Measurements from ENCODE around the gene ITPR2.
A peak's percentile ranks its signal among the peaks of the same experiment; 100 is the strongest.

The ITPR2 gene

GRCh38 chr12:26806556-26806955 lies 26.4 kb downstream of the ITPR2 start:
- Histone ChIP-seq H3K9me3 (replicated peaks in 1 of 11) (peaks cover 0 to 5% (median 0%) of the 10 kb centered on the region in 11 experiments; a peak in 3 of 22 replicates), H3K27me3 (no peaks in the 10 kb centered on the region), H3K9ac (no peak overlapping the region), H3K4me2 (no peak overlapping the region), H3K27ac (no peak overlapping the region), H3K36me3 (peaks cover 0 to 8% (median 0%) of the 10 kb centered on the region in 11 experiments; a peak in 3 of 22 replicates), H4K20me1 (peaks cover 0 to 65% (median 0%) of the 10 kb centered on the region in 11 experiments; a peak in 3 of 22 replicates), H3K4me3 (no peak overlapping the region), H3K4me1 (peaks cover 0 to 43% (median 7%) of the 10 kb centered on the region in 10 experiments; a peak in 11 of 20 replicates)
- no peak for TF ChIP-seq Cebpa-rat (IDR thresholded peaks at IDR 0.05)

GRCh38 chr12:26805401-26805971 lies 27.5 kb downstream of the ITPR2 start:
- Histone ChIP-seq H3K9ac (no peak overlapping the region), H4K20me1 (peaks cover 0 to 65% (median 0%) of the 10 kb centered on the region in 11 experiments; a peak in 3 of 22 replicates), H3K4me1 (peaks cover 0 to 36% (median 7%) of the 10 kb centered on the region in 10 experiments; a peak in 11 of 20 replicates), H3K27ac (no peak overlapping the region), H3K36me3 (peaks cover 0 to 17% (median 0%) of the 10 kb centered on the region in 11 experiments; a peak in 7 of 22 replicates), H3K4me3 (no peak overlapping the region), H3K27me3 (no peaks in the 10 kb centered on the region), H3K4me2 (no peak overlapping the region), H3K9me3 (replicated peaks in 1 of 11) (peaks cover 0 to 6% (median 0%) of the 10 kb centered on the region in 11 experiments; a peak in 1 of 22 replicates)
- TF ChIP-seq Cebpa-rat (IDR thresholded peaks at IDR 0.05) = no peak

- H4K20me1 ChIP-seq = peaks cover 0 to 56% (median 0%) of the 10 kb centered on the region in 11 experiments; a peak in 4 of 22 replicates
- no peak overlapping the region for H3K27ac ChIP-seq
- peaks cover 0 to 35% (median under 1%) of the 10 kb centered on the region in 10 experiments; a peak in 8 of 20 replicates for H3K4me1 ChIP-seq
- TF ChIP-seq Cebpa-rat (IDR thresholded peaks at IDR 0.05) = no peak
- 0 out of 22 replicates have a peak overlapping the region, but pooled peaks of 1 of the 11 experiments have one; percentile 16 for H3K9ac ChIP-seq
- H3K4me3 ChIP-seq = no peak overlapping the region
- H3K4me2 ChIP-seq = peak overlapping the region in 4 of 11 experiments; percentile 5 to 74 (median 41); a peak in 5 of 22 replicates
- no peaks in the 10 kb centered on the region for H3K27me3 ChIP-seq
- peaks cover 0 to 19% (median 0%) of the 10 kb centered on the region in 11 experiments; a peak in 7 of 22 replicates for H3K36me3 ChIP-seq
- peaks cover 0 to 6% (median 0%) of the 10 kb centered on the region in 11 experiments; a peak in 1 of 22 replicates for H3K9me3 ChIP-seq (replicated peaks in 1 of 11)
These were observed 29.4 kb downstream of the ITPR2 start for GRCh38 chr12:26803552-26803951.

GRCh38 chr12:26801486-26801885 lies 31.5 kb downstream of the ITPR2 start:
- H4K20me1 ChIP-seq = peaks cover 0 to 46% (median 0%) of the 10 kb centered on the region in 11 experiments; a peak in 3 of 22 replicates
- no peak overlapping the region for H3K4me3 ChIP-seq
- H3K4me2 ChIP-seq = no peak overlapping the region
- peaks cover 0 to 6% (median 0%) of the 10 kb centered on the region in 11 experiments; a peak in 1 of 22 replicates for H3K9me3 ChIP-seq (replicated peaks in 1 of 11)
- no peak overlapping the region for H3K27ac ChIP-seq
- H3K9ac ChIP-seq = no peak overlapping the region
- H3K36me3 ChIP-seq = peaks cover 0 to 23% (median 0%) of the 10 kb centered on the region in 11 experiments; a peak in 6 of 22 replicates
- no peak for TF ChIP-seq Cebpa-rat (IDR thresholded peaks at IDR 0.05)
- no peaks in the 10 kb centered on the region for H3K27me3 ChIP-seq
- H3K4me1 ChIP-seq = peaks cover 0 to 48% (median 7%) of the 10 kb centered on the region in 10 experiments; a peak in 11 of 20 replicates

GRCh38 chr12:26800858-26801257 lies 32.1 kb downstream of the ITPR2 start:
- Histone ChIP-seq H3K27ac (no peak overlapping the region), H3K4me3 (no peak overlapping the region), H3K9ac (no peak overlapping the region), H3K36me3 (peaks cover 0 to 23% (median 0%) of the 10 kb centered on the region in 11 experiments; a peak in 6 of 22 replicates), H3K27me3 (no peaks in the 10 kb centered on the region), H3K9me3 (replicated peaks in 1 of 11) (peaks cover 0 to 6% (median 0%) of the 10 kb centered on the region in 11 experiments; a peak in 1 of 22 replicates), H4K20me1 (peaks cover 0 to 40% (median 0%) of the 10 kb centered on the region in 11 experiments; a peak in 3 of 22 replicates), H3K4me1 (peaks cover 0 to 48% (median 7%) of the 10 kb centered on the region in 10 experiments; a peak in 11 of 20 replicates), H3K4me2 (no peak overlapping the region; a peak in 1 of 22 replicates)
- no peak for TF ChIP-seq Cebpa-rat (IDR thresholded peaks at IDR 0.05)

GRCh38 chr12:26800347-26800746 lies 32.6 kb downstream of the ITPR2 start:
- no peak for TF ChIP-seq Cebpa-rat (IDR thresholded peaks at IDR 0.05)
- H3K27me3 ChIP-seq = no peaks in the 10 kb centered on the region
- no peak overlapping the region for H3K9ac ChIP-seq
- H3K4me3 ChIP-seq = no peak overlapping the region
- H3K4me1 ChIP-seq = peaks cover 0 to 48% (median 7%) of the 10 kb centered on the region in 10 experiments; a peak in 11 of 20 replicates
- H3K27ac ChIP-seq = no peak overlapping the region
- H3K9me3 ChIP-seq (replicated peaks in 1 of 11) = peaks cover 0 to 6% (median 0%) of the 10 kb centered on the region in 11 experiments; a peak in 1 of 22 replicates
- peaks cover 0 to 35% (median 0%) of the 10 kb centered on the region in 11 experiments; a peak in 4 of 22 replicates for H4K20me1 ChIP-seq
- H3K4me2 ChIP-seq = no peak overlapping the region
- H3K36me3 ChIP-seq = peaks cover 0 to 23% (median 0%) of the 10 kb centered on the region in 11 experiments; a peak in 5 of 22 replicates

GRCh38 chr12:26799741-26800140 lies 33.3 kb downstream of the ITPR2 start:
- Histone ChIP-seq H3K9me3 (replicated peaks in 1 of 11) (peaks cover 0 to 6% (median 0%) of the 10 kb centered on the region in 11 experiments; a peak in 1 of 22 replicates), H3K4me2 (peak overlapping the region in 2 of 11 experiments; percentile 50 to 81; a peak in 4 of 22 replicates), H3K4me3 (no peak overlapping the region), H3K4me1 (peaks cover 0 to 48% (median 7%) of the 10 kb centered on the region in 10 experiments; a peak in 11 of 20 replicates), H3K27me3 (no peaks in the 10 kb centered on the region), H3K36me3 (peaks cover 0 to 23% (median 0%) of the 10 kb centered on the region in 11 experiments; a peak in 5 of 22 replicates), H3K27ac (no peak overlapping the region), H3K9ac (no peak overlapping the region), H4K20me1 (peaks cover 0 to 32% (median 0%) of the 10 kb centered on the region in 11 experiments; a peak in 4 of 22 replicates)
- no peak for TF ChIP-seq Cebpa-rat (IDR thresholded peaks at IDR 0.05)

GRCh38 chr12:26798640-26799039 lies 34.4 kb downstream of the ITPR2 start:
- Histone ChIP-seq H4K20me1 (peaks cover 0 to 31% (median 0%) of the 10 kb centered on the region in 11 experiments; a peak in 4 of 22 replicates), H3K36me3 (peaks cover 0 to 23% (median 0%) of the 10 kb centered on the region in 11 experiments; a peak in 5 of 22 replicates), H3K4me1 (peaks cover 0 to 45% (median 6%) of the 10 kb centered on the region in 10 experiments; a peak in 11 of 20 replicates), H3K9ac (no peak overlapping the region), H3K27me3 (no peaks in the 10 kb centered on the region), H3K4me2 (peak overlapping the region in 2 of 11 experiments; percentile 50 to 81; a peak in 5 of 22 replicates), H3K4me3 (no peak overlapping the region), H3K9me3 (replicated peaks in 1 of 11) (peaks cover 0 to 6% (median 0%) of the 10 kb centered on the region in 11 experiments; a peak in 1 of 22 replicates), H3K27ac (no peak overlapping the region)
- TF ChIP-seq Cebpa-rat (IDR thresholded peaks at IDR 0.05) = no peak
